NOMO-1 (cell line): ENCODE results near the gene PPP1R2C.

Source experiments
- DNase-seq, 2 experiments: peaks; one replicate each; lab custom pipeline; 2025; ENCODE audit not compliant: unreplicated experiment in 2 of 2; lab: John Stamatoyannopoulos, UW

PPP1R2C gene

GRCh38 chrX:42778096-42778495 is at the start of gene PPP1R2C:
TSS of gene PPP1R2C (minus strand) at chrX:42778163. CDS start at chrX:42778079, 84 bp downstream.
- DNase-seq: no peak

GRCh38 chrX:42825201-42825600 is 47.2 kb upstream of the PPP1R2C start:
- DNase-seq: no peak

GRCh38 chrX:42824541-42824940 is 46.6 kb upstream of the PPP1R2C start:
- no peak for DNase-seq

GRCh38 chrX:42823443-42823842 is 45.5 kb upstream of the PPP1R2C start:
- no peak for DNase-seq

GRCh38 chrX:42821803-42822443 is 44.0 kb upstream of the PPP1R2C start:
- DNase-seq: no peak

- no peak for DNase-seq
Measured at GRCh38 chrX:42818151-42818921, 40.4 kb upstream of the PPP1R2C start.

- DNase-seq: no peak
Measured at GRCh38 chrX:42809569-42809968, 31.6 kb upstream of the PPP1R2C start.

GRCh38 chrX:42807393-42807792 is 29.4 kb upstream of the PPP1R2C start:
- no peak for DNase-seq

GRCh38 chrX:42804524-42804923 is 26.6 kb upstream of the PPP1R2C start:
- no peak for DNase-seq

GRCh38 chrX:42803320-42803719 is 25.4 kb upstream of the PPP1R2C start:
- no peak for DNase-seq

- DNase-seq: no peak
Measured at GRCh38 chrX:42797651-42798269, 19.8 kb upstream of the PPP1R2C start.

GRCh38 chrX:42783451-42783850 is 5.5 kb upstream of the PPP1R2C start:
- DNase-seq: no peak

GRCh38 chrX:42776195-42776594 is 1.8 kb downstream of the PPP1R2C start:
- peak in 1 of 2 experiments; percentile 23 for DNase-seq

- no peak for DNase-seq
Measured at GRCh38 chrX:42772874-42773273, 5.1 kb downstream of the PPP1R2C start.

GRCh38 chrX:42771506-42772335 is 6.2 kb downstream of the PPP1R2C start:
- DNase-seq: no peak

- no peak for DNase-seq
Measured at GRCh38 chrX:42770566-42770965, 7.4 kb downstream of the PPP1R2C start.

GRCh38 chrX:42759881-42760280 is 18.1 kb downstream of the PPP1R2C start:
- DNase-seq: no peak

- no peak for DNase-seq
Measured at GRCh38 chrX:42755815-42756214, 22.1 kb downstream of the PPP1R2C start.

- no peak for DNase-seq
Measured at GRCh38 chrX:42754603-42755002, 23.4 kb downstream of the PPP1R2C start.

- no peak for DNase-seq
Measured at GRCh38 chrX:42754115-42754514, 23.8 kb downstream of the PPP1R2C start.

- DNase-seq: no peak
Measured at GRCh38 chrX:42752730-42753129, 25.2 kb downstream of the PPP1R2C start.
